HepG2 (cell line): ENCODE data around the gene LZTS2. TPM values are rescaled to one million over a fixed set of nuclear protein-coding genes. Genes with fewer than 3 reads are reported as not detected.

ENCODE experiments used
- E2F1 ChIP-seq: sonication (generic); formaldehyde crosslinking; IDR thresholded peaks from 2 replicates; pipeline ENCODE4 v1.5.0; 2020; ENCODE audit warnings: missing genetic modification reagents
- GATAD1 ChIP-seq: IDR thresholded peaks from 2 replicates; pipeline ENCODE4 v1.6.1; 2016; ENCODE audit warnings: missing genetic modification reagents, missing compliant biosample characterization
- GATAD2A ChIP-seq: IDR thresholded peaks from 2 replicates; pipeline ENCODE4 v1.6.1; 2016
- GLMP ChIP-seq: sonication (generic); formaldehyde crosslinking; IDR thresholded peaks from 2 replicates; pipeline ENCODE4 v1.9.0; 2021; ENCODE audit warnings: missing genetic modification reagents, mild to moderate bottlenecking, borderline replicate concordance
- HNRNPLL ChIP-seq: fragments of 200-400 bp; formaldehyde crosslinking; IDR thresholded peaks from 2 replicates; pipeline ENCODE4 v1.6.1; 2017; ENCODE audit warnings: mild to moderate bottlenecking, low read depth, low read length; ENCODE audit not compliant: poor library complexity, severe bottlenecking
- IRF9 ChIP-seq: sonication (generic); formaldehyde crosslinking; IDR thresholded peaks from 2 replicates; pipeline ENCODE4 v1.8.0; 2022; ENCODE audit warnings: missing genetic modification reagents, mild to moderate bottlenecking, borderline replicate concordance
- ISX ChIP-seq: sonication (generic); formaldehyde crosslinking; conservative IDR thresholded peaks from 2 replicates; pipeline ENCODE4 v1.5.0; 2020; ENCODE audit warnings: missing genetic modification reagents
- MTERF4 ChIP-seq: sonication (generic); formaldehyde crosslinking; IDR thresholded peaks from 2 replicates; pipeline ENCODE4 v1.8.0; 2023; ENCODE audit warnings: mild to moderate bottlenecking, missing genetic modification reagents
- MXD1 ChIP-seq: sonication (generic); formaldehyde crosslinking; IDR thresholded peaks from 2 replicates; pipeline ENCODE4 v1.4.0; 2020; ENCODE audit warnings: mild to moderate bottlenecking, missing genetic modification reagents
- NFKBIZ ChIP-seq: IDR thresholded peaks from 2 replicates; pipeline ENCODE4 v1.6.1; 2018; ENCODE audit warnings: missing genetic modification reagents, missing compliant biosample characterization
- PPARG ChIP-seq: conservative IDR thresholded peaks from 2 replicates; pipeline ENCODE4 v1.6.1; 2016; ENCODE audit warnings: missing biosample characterization, missing genetic modification reagents
- RFX1 ChIP-seq: fragments of 450-650 bp; IDR thresholded peaks from 2 replicates; pipeline ENCODE4 v1.6.1; 2017
- WIZ ChIP-seq: sonication (generic); formaldehyde crosslinking; IDR thresholded peaks from 2 replicates; pipeline ENCODE4 v1.5.1; 2020; ENCODE audit warnings: mild to moderate bottlenecking, missing genetic modification reagents
- XRCC5 ChIP-seq: fragments of 200-400 bp; formaldehyde crosslinking; optimal IDR thresholded peaks from 2 replicates; pipeline ENCODE3; 2017; ENCODE audit warnings: mild to moderate bottlenecking, low read length
- ZBTB43 ChIP-seq: sonication (generic); formaldehyde crosslinking; conservative IDR thresholded peaks from 2 replicates; pipeline ENCODE4 v1.4.0; 2020; ENCODE audit warnings: missing genetic modification reagents
- ZKSCAN5 ChIP-seq: sonication (generic); formaldehyde crosslinking; IDR thresholded peaks from 2 replicates; pipeline ENCODE4 v1.5.1; 2020; ENCODE audit warnings: mild to moderate bottlenecking, missing genetic modification reagents
- ZNF230 ChIP-seq: sonication (generic); formaldehyde crosslinking; IDR thresholded peaks from 2 replicates; pipeline ENCODE4 v1.4.0; 2020; ENCODE audit warnings: mild to moderate bottlenecking, missing genetic modification reagents
- ZNF746 ChIP-seq: sonication (generic); formaldehyde crosslinking; IDR thresholded peaks from 2 replicates; pipeline ENCODE4 v1.8.0; 2022; ENCODE audit warnings: mild to moderate bottlenecking, missing genetic modification reagents
- ZNF747 ChIP-seq: sonication (generic); formaldehyde crosslinking; IDR thresholded peaks from 2 replicates; pipeline ENCODE4 v1.8.1; 2023; ENCODE audit warnings: missing genetic modification reagents, mild to moderate bottlenecking, borderline replicate concordance
- ZNF800 ChIP-seq: sonication (generic); formaldehyde crosslinking; IDR thresholded peaks from 2 replicates; pipeline ENCODE4 v1.4.0; 2020; ENCODE audit warnings: missing genetic modification reagents
- polyA plus RNA-seq, 8 experiments: library from polyadenylated mRNA; depleted of rRNA in 3 of 8; stranded (reverse) in 7 of 8; unstranded in 1 of 8; fragments of >200 nt; fragmentation: Illumina TruSeq in 4 of 8; extraction: Trizol in 4 of 8; gene quantifications; 2 replicates each; pipeline versions ENCODE4 v1.2.1 to v1.2.3, GENCODE V29; 2011 to 2016; ENCODE audit warnings: low read depth in 4 of 8, missing spikeins in 1 of 8, mixed read lengths in 1 of 8; ENCODE audit not compliant: insufficient read depth in 1 of 8
- total RNA-seq, 5 experiments: library from RNA; depleted of rRNA; stranded (reverse); fragments of >200 nt; fragmentation: Illumina TruSeq; extraction: Trizol; gene quantifications; 2 replicates each; pipeline ENCODE4 v1.2.3, GENCODE V29; 2016; ENCODE audit warnings: low read depth in 1 of 5

LZTS2 gene
- total and polyA plus RNA-seq, 2 of the 13 experiments (the other 11 are each of a cell fraction or from before 2014, with no cell fraction given) = 43.6 to 65.6 TPM

- TF ChIP-seq ZNF800 (CRISPR knock-in tag) (no peak), IRF9 (CRISPR knock-in tag) (0 out of 2 replicates have a peak, but pooled peaks have one; percentile 36), ZNF747 (CRISPR knock-in tag) (peak; percentile 32; the same call in 1 of the 2 replicates), MTERF4 (peak; percentile 79; the same call in 1 of the 2 replicates), HNRNPLL (peak; percentile 46), ISX (CRISPR knock-in tag) (no peak), NFKBIZ (CRISPR knock-in tag) (0 out of 2 replicates have a peak, but pooled peaks have one; percentile 23), RFX1 (no peak), XRCC5 (peak; percentile 79), ZKSCAN5 (CRISPR knock-in tag) (no peak), ZBTB43 (CRISPR knock-in tag) (no peak), GATAD1 (CRISPR knock-in tag) (peak; percentile 62; the same call in 1 of the 2 replicates), MXD1 (peak; percentile 80), GATAD2A (CRISPR knock-in tag) (0 out of 2 replicates have a peak, but pooled peaks have one; percentile 24), WIZ (CRISPR knock-in tag) (0 out of 2 replicates have a peak, but pooled peaks have one; percentile 45), PPARG (CRISPR knock-in tag) (peak; percentile 59; the same call in 1 of the 2 replicates), ZNF230 (CRISPR knock-in tag) (no peak), E2F1 (CRISPR knock-in tag) (no peak), ZNF746 (no peak), GLMP (CRISPR knock-in tag) (no peak)
Measured at GRCh38 chr10:101018600-101019439, 19.2 kb downstream of the LZTS2 start (continued).
